ENCODE results near the gene RASL10A.

GRCh38 chr22:29314537-29315285 is 786 bp downstream of the RASL10A start:
- TF ChIP-seq CTCF (IDR thresholded peaks at IDR 0.05): no peak
- no peak for TF ChIP-seq POLR2A (IDR thresholded peaks at IDR 0.05)

Data from Peyer's patch (tissue), 4 donors.